ENCODE measurements around the gene NDUFB8.

GRCh38 chr10:100561005-100561404, 31.3 kb upstream of the NDUFB8 start:
- TF ChIP-seq YY1 (IDR thresholded peaks at IDR 0.05; ENCODE audit: insufficient read depth, insufficient read length): no peak
- TF ChIP-seq SUZ12 (IDR thresholded peaks at IDR 0.05; ENCODE audit: extremely low read depth, insufficient read depth, insufficient read length): no peak
- no peak for TF ChIP-seq ZNF274 (IDR thresholded peaks at IDR 0.05; ENCODE audit: low read depth, low read length)

Measured in NT2/D1 (cell line).